HG03558 (cell line): Measurements from ENCODE around the gene ATP6V1G2.
"Not testable (repeated sequence)": the region's sequence is repeated elsewhere in the genome, so short reads cannot be mapped to it uniquely, and the experiment has no call there.

Source experiments
- ATAC-seq: cut with Tn5 transposase; IDR thresholded peaks from one replicate; pipeline ENCODE4 v1.9.1; 2021; ENCODE audit warnings: moderate number of reproducible peaks; ENCODE audit not compliant: unreplicated experiment; ENCODE audit errors: extremely low read depth

Gene ATP6V1G2

GRCh38 chr6:31546339-31546957 lies at the start of gene ATP6V1G2:
ATP6V1G2 (minus strand) TSS chr6:31546608; CDS start chr6:31546559, 49 bp downstream.
- ATAC-seq: peak; percentile 38

DNA sequence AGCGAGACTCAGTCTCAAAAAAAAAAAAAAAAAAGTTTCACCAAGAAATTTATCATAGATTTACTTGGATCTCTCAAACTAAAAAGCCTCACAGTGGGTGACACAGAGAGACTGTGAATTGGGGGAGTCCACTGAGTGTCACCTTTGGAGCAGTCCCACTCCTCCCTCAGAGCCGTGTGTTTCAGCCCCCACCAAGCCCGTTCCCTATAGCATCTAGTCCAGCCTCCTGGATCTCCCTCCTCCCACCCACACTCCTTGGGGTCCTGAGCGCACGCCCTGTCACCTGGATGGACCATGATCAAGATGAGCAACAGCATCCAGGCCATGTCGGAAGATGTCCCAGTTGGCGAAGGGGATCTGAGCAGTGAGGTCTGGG lies 46.0 kb upstream of the ATP6V1G2 start:
- no peak for ATAC-seq

GRCh38 chr6:31590691-31591090 lies 44.3 kb upstream of the ATP6V1G2 start:
- ATAC-seq: not testable (repeated sequence)

DNA sequence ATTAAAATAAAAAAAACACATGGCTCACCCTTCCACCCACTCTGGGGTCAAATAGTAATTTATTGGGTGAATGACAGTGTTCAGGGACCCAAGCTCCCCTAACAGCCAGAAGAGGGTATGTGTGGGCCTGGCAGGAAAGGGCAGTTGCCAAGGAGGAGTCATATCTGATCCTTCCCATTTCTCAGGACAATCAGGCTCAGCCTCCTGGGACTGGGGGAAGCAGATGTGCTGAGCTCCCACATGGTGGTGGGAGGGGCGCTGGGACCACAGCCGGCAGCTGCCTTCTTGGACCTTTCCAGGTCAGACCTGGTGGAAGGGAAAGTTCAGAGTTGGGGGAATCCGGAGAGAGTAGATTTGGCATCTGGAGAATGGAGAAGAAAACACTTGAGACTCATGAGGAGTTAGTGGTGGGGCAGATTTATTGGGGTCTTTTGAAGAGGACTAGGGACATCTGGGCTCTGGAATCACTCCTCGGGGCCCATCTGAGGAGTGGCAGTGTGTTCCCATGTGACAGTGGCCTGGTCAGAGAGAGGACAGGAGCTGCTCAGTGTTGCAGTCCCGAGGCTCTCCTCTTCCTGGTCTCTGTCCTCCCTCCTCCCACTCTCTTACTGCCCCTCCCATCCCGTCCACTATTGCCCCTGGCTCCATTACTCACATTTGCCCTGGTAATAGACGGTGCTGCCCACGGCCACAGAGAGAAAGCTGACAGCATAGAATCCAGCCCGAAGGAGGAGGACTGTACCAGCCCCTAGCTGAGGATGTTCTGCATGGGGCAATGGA lies 42.7 kb upstream of the ATP6V1G2 start:
- no peak for ATAC-seq

DNA sequence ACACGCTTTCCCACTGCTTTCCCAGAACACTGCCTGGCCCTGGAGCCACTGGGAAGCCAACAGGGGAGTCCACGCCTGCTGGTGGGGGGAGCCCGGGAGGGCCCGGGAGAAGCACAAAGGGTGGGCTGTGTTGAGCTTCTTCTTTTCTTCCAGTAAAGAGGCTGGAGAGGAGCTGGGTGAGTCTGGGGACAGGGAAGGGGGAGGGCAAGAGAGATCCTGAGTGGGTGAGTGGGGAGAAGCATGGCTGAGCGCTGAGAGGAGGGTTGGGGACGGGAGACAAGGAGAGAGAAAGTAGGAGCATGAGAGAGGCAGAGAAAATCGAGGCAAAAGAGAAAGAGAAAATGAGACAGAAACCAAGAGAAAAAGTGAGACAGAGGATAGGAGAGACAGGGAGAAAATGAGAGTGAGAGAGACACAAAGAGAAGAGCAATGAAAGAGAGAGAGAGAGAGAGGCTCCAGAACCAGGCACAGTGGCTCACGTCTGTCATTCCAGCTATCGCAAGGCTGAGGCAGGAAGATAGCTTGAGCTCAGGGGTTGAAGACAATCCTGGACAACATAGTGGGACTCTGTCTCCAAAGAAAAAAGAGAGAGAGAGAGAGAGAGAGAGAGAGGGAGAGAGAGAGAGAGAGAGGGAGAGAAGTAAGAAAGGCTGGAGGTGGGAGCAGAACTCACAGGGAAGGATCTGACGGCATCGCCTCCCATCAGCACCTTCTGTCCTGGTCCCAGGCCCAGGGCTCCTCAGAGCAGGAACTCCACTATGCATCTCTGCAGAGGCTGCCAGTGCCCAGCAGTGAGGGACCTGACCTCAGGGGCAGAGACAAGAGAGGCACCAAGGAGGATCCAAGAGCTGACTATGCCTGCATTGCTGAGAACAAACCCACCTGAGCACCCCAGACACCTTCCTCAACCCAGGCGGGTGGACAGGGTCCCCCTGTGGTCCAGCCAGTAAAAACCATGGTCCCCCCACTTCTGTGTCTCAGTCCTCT lies 41.7 kb upstream of the ATP6V1G2 start:
- no peak for ATAC-seq

DNA sequence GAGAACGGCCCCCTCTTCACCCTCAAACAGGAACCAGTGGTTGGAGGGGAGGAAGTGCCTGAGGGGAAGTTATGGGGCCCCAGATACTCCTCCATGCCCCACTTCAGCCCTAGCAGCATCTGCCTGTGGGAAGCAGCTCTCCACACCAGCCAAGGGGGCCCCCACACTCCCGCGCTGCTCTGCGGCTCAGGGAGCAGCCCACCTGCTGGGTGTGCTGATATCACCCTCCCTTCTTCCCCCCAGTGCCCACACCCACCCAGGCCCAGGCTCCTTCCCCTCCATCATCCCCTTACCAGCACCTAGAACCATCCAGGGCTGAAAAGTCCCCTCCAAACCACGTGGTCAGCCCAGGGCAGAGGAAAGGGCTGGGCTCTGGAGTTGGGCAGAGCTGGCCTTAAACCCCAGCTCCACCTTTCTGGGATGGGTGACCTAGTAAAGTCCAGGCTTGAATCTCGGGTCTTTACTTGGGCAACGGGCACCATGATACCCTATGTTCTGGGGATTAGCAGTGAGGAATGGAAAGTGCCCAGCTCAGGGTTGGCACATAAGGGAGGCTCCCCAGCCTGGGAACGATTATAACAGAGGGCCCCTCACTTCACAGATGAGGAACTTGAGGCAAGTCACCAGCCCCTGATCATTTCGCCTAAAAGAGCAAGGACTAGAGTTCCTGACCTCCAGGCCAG lies 40.3 kb upstream of the ATP6V1G2 start:
- ATAC-seq: no peak

DNA sequence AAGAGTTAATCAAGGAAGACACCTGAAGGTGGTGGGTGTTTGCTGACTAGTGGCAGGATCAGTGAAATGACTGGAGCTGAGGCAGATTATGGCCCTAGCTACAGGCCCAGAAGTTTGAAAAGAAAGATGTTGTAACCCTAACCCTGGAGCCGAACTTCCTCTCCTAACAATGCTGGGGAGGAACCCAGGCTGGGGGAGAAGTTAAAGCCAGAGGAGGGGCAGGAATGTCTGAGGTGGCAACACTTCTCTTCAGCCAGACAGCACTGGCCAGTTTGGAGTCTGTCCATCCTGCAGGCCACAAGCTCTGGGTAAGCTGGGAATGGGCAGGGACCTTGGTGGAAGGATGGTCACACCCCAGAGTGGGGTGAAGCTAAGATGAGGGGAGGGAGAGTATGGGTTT lies 39.6 kb upstream of the ATP6V1G2 start, which contains the start of gene LST1:
Gene LST1 (plus strand): TSS at position 270 of the 400 bp plus-strand sequence. CDS start 1,023 bp downstream, outside the sequence.
- no peak for ATAC-seq

DNA sequence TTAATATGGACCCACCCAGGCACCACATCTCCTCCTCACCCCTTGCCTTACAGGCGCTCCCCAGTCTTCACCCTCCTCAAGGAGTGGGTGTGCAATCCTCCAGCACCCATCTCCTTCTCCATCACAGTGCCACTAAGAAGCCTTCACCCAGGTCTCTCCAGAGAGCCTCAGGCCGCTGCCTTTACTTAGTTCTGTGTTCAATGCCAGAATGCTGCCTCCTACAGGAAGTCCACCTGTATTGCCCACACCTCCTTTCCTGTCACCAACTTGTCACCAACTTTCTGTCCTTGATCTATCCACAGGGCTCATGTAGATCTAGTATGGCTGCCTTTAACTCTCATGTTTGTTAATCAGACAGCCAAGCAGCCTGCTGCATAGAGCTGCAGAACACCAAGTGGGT lies 39.1 kb upstream of the ATP6V1G2 start:
- no peak for ATAC-seq

- no peak for ATAC-seq
Observed at GRCh38 chr6:31582230-31582643, 35.8 kb upstream of the ATP6V1G2 start, which contains the start of gene LTB. LTB (minus strand) TSS chr6:31582424; CDS start chr6:31582417, 7 bp downstream.

GRCh38 chr6:31581434-31582229 lies 35.2 kb upstream of the ATP6V1G2 start:
- ATAC-seq: no peak

GRCh38 chr6:31580807-31581433 lies 34.5 kb upstream of the ATP6V1G2 start:
- no peak for ATAC-seq

- ATAC-seq: no peak
Observed at GRCh38 chr6:31580438-31580740, 34.0 kb upstream of the ATP6V1G2 start.

GRCh38 chr6:31579546-31580437 lies 33.4 kb upstream of the ATP6V1G2 start:
- no peak for ATAC-seq

GRCh38 chr6:31579119-31579505 lies 32.7 kb upstream of the ATP6V1G2 start:
- ATAC-seq: no peak

DNA sequence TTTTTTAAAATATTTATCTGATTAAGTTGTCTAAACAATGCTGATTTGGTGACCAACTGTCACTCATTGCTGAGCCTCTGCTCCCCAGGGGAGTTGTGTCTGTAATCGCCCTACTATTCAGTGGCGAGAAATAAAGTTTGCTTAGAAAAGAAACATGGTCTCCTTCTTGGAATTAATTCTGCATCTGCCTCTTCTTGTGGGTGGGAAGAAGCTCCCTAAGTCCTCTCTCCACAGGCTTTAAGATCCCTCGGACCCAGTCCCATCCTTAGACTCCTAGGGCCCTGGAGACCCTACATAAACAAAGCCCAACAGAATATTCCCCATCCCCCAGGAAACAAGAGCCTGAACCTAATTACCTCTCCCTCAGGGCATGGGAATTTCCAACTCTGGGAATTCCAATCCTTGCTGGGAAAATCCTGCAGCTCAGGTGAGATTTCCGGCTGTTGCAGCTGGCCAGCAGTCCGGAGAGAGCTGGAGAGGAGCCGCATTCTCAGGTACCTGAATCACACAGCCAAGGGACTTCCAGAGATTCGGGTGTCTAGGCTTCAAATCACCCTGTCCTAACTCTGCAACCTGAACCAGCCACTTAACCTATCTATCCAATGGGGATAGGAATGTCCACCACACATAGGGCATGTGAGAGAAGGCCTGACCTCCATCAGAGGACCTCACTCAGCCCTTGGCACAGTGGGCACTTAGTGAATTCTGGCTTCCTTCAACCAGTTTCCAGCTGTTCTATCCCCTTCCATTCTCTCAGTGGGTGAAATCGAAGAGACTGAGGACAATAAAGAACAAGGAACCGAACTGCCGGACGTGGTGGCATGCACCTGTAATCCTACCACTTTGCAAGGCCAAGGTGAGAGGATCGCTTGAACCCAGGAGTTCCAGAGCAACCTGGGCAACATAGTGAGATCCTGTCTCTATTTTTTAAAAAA lies 32.0 kb upstream of the ATP6V1G2 start:
- no peak for ATAC-seq

DNA sequence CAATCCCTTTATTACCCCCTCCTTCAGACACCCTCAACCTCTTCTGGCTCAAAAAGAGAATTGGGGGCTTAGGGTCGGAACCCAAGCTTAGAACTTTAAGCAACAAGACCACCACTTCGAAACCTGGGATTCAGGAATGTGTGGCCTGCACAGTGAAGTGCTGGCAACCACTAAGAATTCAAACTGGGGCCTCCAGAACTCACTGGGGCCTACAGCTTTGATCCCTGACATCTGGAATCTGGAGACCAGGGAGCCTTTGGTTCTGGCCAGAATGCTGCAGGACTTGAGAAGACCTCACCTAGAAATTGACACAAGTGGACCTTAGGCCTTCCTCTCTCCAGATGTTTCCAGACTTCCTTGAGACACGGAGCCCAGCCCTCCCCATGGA lies 31.2 kb upstream of the ATP6V1G2 start:
- ATAC-seq: no peak
